Measurements from ENCODE around the gene REV3L. TPM values are rescaled to one million over a fixed set of nuclear protein-coding genes. Genes with fewer than 3 reads are reported as not detected.

Gene REV3L, protein sequence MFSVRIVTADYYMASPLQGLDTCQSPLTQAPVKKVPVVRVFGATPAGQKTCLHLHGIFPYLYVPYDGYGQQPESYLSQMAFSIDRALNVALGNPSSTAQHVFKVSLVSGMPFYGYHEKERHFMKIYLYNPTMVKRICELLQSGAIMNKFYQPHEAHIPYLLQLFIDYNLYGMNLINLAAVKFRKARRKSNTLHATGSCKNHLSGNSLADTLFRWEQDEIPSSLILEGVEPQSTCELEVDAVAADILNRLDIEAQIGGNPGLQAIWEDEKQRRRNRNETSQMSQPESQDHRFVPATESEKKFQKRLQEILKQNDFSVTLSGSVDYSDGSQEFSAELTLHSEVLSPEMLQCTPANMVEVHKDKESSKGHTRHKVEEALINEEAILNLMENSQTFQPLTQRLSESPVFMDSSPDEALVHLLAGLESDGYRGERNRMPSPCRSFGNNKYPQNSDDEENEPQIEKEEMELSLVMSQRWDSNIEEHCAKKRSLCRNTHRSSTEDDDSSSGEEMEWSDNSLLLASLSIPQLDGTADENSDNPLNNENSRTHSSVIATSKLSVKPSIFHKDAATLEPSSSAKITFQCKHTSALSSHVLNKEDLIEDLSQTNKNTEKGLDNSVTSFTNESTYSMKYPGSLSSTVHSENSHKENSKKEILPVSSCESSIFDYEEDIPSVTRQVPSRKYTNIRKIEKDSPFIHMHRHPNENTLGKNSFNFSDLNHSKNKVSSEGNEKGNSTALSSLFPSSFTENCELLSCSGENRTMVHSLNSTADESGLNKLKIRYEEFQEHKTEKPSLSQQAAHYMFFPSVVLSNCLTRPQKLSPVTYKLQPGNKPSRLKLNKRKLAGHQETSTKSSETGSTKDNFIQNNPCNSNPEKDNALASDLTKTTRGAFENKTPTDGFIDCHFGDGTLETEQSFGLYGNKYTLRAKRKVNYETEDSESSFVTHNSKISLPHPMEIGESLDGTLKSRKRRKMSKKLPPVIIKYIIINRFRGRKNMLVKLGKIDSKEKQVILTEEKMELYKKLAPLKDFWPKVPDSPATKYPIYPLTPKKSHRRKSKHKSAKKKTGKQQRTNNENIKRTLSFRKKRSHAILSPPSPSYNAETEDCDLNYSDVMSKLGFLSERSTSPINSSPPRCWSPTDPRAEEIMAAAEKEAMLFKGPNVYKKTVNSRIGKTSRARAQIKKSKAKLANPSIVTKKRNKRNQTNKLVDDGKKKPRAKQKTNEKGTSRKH (N-terminal part only)
- total RNA-seq, result 59.1 and 127 TPM in 2 replicates
- 32.6 and 42.9 TPM in 2 replicates for polyA plus RNA-seq
- polyA plus RNA-seq (2012), result 18.5 and 21.3 TPM in 2 replicates
- 10.3 and 22.5 TPM in 2 replicates for polyA minus RNA-seq (ENCODE audit: low replicate concordance)

DNA sequence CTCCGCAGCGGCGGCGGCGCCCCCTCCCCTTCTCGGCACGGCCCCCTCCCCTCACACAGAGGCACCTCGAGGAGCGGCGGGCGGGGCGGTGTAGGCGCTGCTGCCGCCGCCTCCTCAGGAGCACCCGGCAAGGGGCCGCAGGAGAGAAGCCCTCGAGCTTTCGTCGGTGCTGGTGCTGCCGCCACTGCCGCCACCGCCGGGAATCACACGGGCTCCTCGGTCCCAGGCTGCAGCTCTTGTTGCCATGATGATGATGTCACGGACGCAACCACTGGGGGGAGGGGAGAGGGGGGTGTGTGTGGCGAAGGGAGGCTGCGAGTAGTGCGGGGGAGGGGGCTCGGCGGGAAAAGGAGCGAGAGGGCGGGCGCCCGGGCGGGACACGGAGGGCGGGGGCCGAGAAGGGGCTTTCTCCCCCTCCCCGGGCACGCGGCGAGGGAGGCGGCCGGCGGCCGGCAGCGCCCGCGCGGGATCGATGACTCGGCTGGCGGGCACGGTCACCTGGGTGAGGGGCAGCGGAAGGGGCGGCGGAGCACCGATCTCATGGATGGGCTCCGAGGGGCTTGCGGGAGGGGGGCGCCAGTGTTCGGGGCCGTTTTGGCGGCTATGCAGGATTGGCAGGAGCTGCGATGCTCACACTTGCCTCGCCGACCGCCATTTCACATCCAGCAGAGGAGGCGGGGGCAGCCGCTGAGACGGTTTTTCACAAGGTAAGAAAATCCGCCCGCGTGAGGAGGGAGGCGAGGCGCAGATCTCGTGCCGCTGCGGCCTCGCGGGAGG lies at the start of gene REV3L:
TSS of gene REV3L (minus strand) at position 260 of the 777 bp plus-strand sequence. CDS start 330 bp downstream, outside the sequence.
- Histone ChIP-seq H3K9ac (ENCODE audit: insufficient read depth, low read length) (peak within 1 kb of the TSS; percentile 95), H3K4me1 (ENCODE audit: control insufficient read depth, extremely low read depth, insufficient read depth, low read length) (peaks cover 5% of the 10 kb centered on the region), H4K20me1 (ENCODE audit: control insufficient read depth, extremely low read depth, insufficient read depth, low read length) (no peaks in the 10 kb centered on the region), H3K9me3 (ENCODE audit: control insufficient read depth, insufficient read depth, low read depth, low read length) (no peaks in the 10 kb centered on the region), H3K27ac (ENCODE audit: insufficient read depth, low read length) (peak within 1 kb of the TSS; percentile 92), H3K79me2 (ENCODE audit: control insufficient read depth, insufficient read depth, low read length) (peaks cover 69% of the 10 kb centered on the region), H2AFZ (ENCODE audit: low read length) (no peak within 1 kb of the TSS), H3K4me2 (ENCODE audit: extremely low read depth, insufficient read depth, low read length) (peak within 1 kb of the TSS; percentile 87), H3K36me3 (ENCODE audit: control insufficient read depth, insufficient read depth, low read length) (no peaks in the 10 kb centered on the region), H3K4me3 (replicated peaks in 1 of 4; ENCODE audit: control extremely low read depth in 1 of 4, insufficient read depth in 1 of 4, low read depth in 3 of 4, low read length in 4 of 4) (peak within 1 kb of the TSS; percentile 61 to 98 (median 84)), H3K27me3 (ENCODE audit: control insufficient read depth, insufficient read depth, low read length) (no peaks in the 10 kb centered on the region)
- peak; percentile 86 to 92 for DNase-seq (ENCODE audit: low read depth in 2 of 2)
- TF ChIP-seq, protein P1, sequence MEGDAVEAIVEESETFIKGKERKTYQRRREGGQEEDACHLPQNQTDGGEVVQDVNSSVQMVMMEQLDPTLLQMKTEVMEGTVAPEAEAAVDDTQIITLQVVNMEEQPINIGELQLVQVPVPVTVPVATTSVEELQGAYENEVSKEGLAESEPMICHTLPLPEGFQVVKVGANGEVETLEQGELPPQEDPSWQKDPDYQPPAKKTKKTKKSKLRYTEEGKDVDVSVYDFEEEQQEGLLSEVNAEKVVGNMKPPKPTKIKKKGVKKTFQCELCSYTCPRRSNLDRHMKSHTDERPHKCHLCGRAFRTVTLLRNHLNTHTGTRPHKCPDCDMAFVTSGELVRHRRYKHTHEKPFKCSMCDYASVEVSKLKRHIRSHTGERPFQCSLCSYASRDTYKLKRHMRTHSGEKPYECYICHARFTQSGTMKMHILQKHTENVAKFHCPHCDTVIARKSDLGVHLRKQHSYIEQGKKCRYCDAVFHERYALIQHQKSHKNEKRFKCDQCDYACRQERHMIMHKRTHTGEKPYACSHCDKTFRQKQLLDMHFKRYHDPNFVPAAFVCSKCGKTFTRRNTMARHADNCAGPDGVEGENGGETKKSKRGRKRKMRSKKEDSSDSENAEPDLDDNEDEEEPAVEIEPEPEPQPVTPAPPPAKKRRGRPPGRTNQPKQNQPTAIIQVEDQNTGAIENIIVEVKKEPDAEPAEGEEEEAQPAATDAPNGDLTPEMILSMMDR (conservative IDR thresholded peaks at IDR 0.05 in 1 of 2, IDR thresholded peaks at IDR 0.05 in 1 of 2; ENCODE audit: low read depth in 1 of 2, low read length in 2 of 2), result no peak
- no peak for TF ChIP-seq EZH2 (IDR thresholded peaks at IDR 0.05; ENCODE audit: low read length, missing control alignments)

DNA sequence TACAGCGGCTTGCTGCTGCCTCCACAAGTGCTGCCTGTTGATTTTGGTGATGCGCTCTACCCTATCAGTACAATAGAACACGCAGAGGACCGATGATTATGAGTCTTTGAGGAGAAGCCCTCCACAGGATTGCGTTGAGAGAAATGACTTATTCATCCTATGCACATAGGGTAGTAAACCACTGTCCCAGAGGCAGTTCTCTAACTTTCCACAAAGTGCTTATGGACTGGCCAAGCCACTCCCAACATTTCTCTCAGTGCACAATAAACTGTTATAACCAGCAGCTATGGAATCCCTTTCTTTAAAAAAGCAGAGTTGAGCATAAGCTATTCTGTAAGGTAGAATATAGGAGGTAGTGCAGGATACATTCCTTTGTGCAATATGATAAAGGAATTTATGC lies 48.2 kb upstream of the REV3L start:
- Histone ChIP-seq H2AFZ (ENCODE audit: low read length) (no peak overlapping the region), H3K4me1 (ENCODE audit: control insufficient read depth, extremely low read depth, insufficient read depth, low read length) (no peaks in the 10 kb centered on the region), H3K9ac (ENCODE audit: insufficient read depth, low read length) (no peak overlapping the region), H3K9me3 (ENCODE audit: control insufficient read depth, insufficient read depth, low read depth, low read length) (no peaks in the 10 kb centered on the region), H3K79me2 (ENCODE audit: control insufficient read depth, insufficient read depth, low read length) (no peaks in the 10 kb centered on the region), H3K27ac (ENCODE audit: insufficient read depth, low read length) (no peak overlapping the region), H3K4me3 (replicated peaks in 1 of 4; ENCODE audit: control extremely low read depth in 1 of 4, insufficient read depth in 1 of 4, low read depth in 3 of 4, low read length in 4 of 4) (no peak overlapping the region), H3K36me3 (ENCODE audit: control insufficient read depth, insufficient read depth, low read length) (no peaks in the 10 kb centered on the region), H4K20me1 (ENCODE audit: control insufficient read depth, extremely low read depth, insufficient read depth, low read length) (no peaks in the 10 kb centered on the region), H3K4me2 (ENCODE audit: extremely low read depth, insufficient read depth, low read length) (no peak overlapping the region), H3K27me3 (ENCODE audit: control insufficient read depth, insufficient read depth, low read length) (no peaks in the 10 kb centered on the region)
- DNase-seq (ENCODE audit: low read depth in 2 of 2), result no peak
- TF ChIP-seq, protein P1 (conservative IDR thresholded peaks at IDR 0.05 in 1 of 2, IDR thresholded peaks at IDR 0.05 in 1 of 2; ENCODE audit: low read depth in 1 of 2, low read length in 2 of 2), result no peak
- TF ChIP-seq EZH2 (IDR thresholded peaks at IDR 0.05; ENCODE audit: low read length, missing control alignments), result no peak

Measured in fibroblast of lung (primary cell).